OCI-LY3 (cell line): Measurements from ENCODE around the gene QSOX2.

Experiments
- H2AFZ ChIP-seq: fragments of 200-600, 300-600 bp; shearing (Covaris generic); 2 replicates; pipeline ENCODE4 v1.6.0; 2014; ENCODE audit warnings: antibody characterized with exemption, low read depth, low read length
- H3K27ac ChIP-seq: fragments of 200-600, 300-600 bp; sonication (generic); 2 replicates; pipeline ENCODE4 v1.5.1; 2014; ENCODE audit warnings: mild to moderate bottlenecking, low read length, moderate library complexity, mixed read lengths
- H3K27me3 ChIP-seq: fragments of 200-600, 300-600 bp; sonication (generic); 2 replicates; pipeline ENCODE4 v1.6.1; 2014; ENCODE audit warnings: low read depth, low read length, mixed read lengths
- H3K36me3 ChIP-seq: fragments of 200-600, 300-600 bp; sonication (generic); replicated peaks from 2 replicates; pipeline ENCODE3; 2014; ENCODE audit warnings: low read depth, low read length, mixed read lengths
- H3K4me1 ChIP-seq: fragments of 300-600, 200-600 bp; sonication (generic); 2 replicates; pipeline ENCODE4 v1.6.1; 2014; ENCODE audit warnings: low read length, mixed read lengths
- H3K4me2 ChIP-seq: fragments of 200-600, 300-600 bp; sonication (generic); 2 replicates; pipeline ENCODE4 v1.6.1; 2014; ENCODE audit warnings: low read length, mixed read lengths
- H3K4me3 ChIP-seq: fragments of 300-600, 200-600 bp; sonication (generic); 2 replicates; pipeline ENCODE4 v1.5.1; 2014; ENCODE audit warnings: antibody characterized with exemption, mild to moderate bottlenecking, low read length, moderate library complexity
- H3K79me2 ChIP-seq: fragments of 300-600, 200-600 bp; shearing (Covaris generic); 2 replicates; pipeline ENCODE4 v1.6.1; 2014; ENCODE audit warnings: mild to moderate bottlenecking, low read length, mixed read lengths
- H3K9ac ChIP-seq: fragments of 300-600, 200-600 bp; shearing (Covaris generic); 2 replicates; pipeline ENCODE4 v1.6.0; 2014; ENCODE audit warnings: mild to moderate bottlenecking, low read length, moderate library complexity
- H3K9me3 ChIP-seq: fragments of 200-600, 300-600 bp; shearing (Covaris generic); 2 replicates; pipeline ENCODE4 v1.6.1; 2014; ENCODE audit warnings: low read length, mixed read lengths; ENCODE audit not compliant: insufficient read depth
- H4K20me1 ChIP-seq: fragments of 200-600, 300-600 bp; sonication (generic); 2 replicates; pipeline ENCODE4 v1.6.1; 2016; ENCODE audit warnings: low read length, mixed read lengths; ENCODE audit not compliant: insufficient read depth
- CTCF ChIP-seq: fragments of 200-600, 300-600 bp; sonication (generic); IDR thresholded peaks from 2 replicates; pipeline ENCODE4 v1.5.1; 2014; ENCODE audit warnings: antibody characterized with exemption, low read length, low read depth
- EZH2phosphoT487 ChIP-seq: fragments of 200-600 bp; shearing (Covaris generic); IDR thresholded peaks from 2 replicates; pipeline ENCODE4 v1.6.1; 2018; ENCODE audit warnings: antibody characterized with exemption, mixed run types, low read depth

Gene QSOX2

DNA sequence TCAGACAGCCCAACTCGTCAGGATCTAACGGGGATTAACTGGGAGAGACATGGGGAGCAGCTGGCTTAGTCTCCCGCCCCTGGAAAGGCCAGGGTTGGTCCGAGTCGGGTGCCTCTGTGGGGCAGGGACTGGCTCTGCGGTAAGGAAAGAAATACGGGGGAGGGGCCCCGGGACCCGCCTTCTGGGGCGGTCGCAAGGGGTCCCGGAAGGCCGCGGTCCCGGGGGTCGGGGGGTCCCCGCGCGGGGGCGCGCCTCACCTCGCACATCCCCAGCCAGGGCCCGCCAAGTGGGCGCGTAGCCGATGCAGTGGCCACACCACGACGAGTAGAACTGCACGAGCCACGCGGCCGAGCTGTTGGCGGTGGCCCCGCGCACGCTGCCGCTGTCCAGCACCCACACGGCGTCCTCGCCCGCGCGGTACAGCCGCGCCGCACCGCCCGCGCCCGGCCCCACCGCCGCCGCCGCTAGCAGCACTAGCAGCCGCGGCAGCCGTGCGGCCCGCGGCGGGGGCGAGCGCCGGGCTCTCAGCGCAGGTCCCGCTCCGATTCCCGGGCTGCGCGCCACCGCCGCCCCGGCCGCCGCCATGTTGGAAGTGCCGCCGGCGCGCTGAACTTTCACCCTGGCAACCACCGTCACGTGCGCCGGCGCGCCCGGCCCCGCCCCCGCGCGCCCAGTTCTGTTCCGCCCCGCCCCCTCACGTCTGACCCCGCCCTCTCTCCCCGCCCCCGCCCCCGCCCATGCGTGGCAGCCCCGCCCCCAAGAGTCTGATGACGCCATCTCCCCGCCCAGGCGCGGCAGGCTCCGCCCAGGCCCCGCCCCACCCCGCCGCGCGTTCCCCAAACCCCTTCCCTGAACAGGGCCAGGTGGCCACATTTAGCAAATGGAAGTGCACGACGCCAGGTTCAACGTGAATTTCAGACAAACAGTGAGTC, at the start of gene QSOX2:
QSOX2 (minus strand) TSS at position 594 of the 932 bp plus-strand sequence; CDS start at position 585, 9 bp downstream.
- no peak for TF ChIP-seq CTCF
- no peak for TF ChIP-seq EZH2phosphoT487
- H3K36me3 ChIP-seq, result no peaks in the 10 kb centered on the region
- no peaks in the 10 kb centered on the region for H3K9me3 ChIP-seq
- peaks cover 50% of the 10 kb centered on the region for H3K79me2 ChIP-seq
- H2AFZ ChIP-seq, result peak within 1 kb of the TSS; percentile 90; the same call in 1 of the 2 replicates
- H3K4me1 ChIP-seq, result peaks cover 25% of the 10 kb centered on the region
- H4K20me1 ChIP-seq, result peaks cover 36% of the 10 kb centered on the region
- peak within 1 kb of the TSS; percentile 38 for H3K27ac ChIP-seq
- H3K9ac ChIP-seq, result peak within 1 kb of the TSS; percentile 77
- peak within 1 kb of the TSS; percentile 100 for H3K4me2 ChIP-seq
- H3K4me3 ChIP-seq, result peak within 1 kb of the TSS; percentile 90
- no peaks in the 10 kb centered on the region for H3K27me3 ChIP-seq

- Histone ChIP-seq H3K27me3 (peaks cover 3% of the 10 kb centered on the region; the same call in 1 of the 2 replicates), H3K9ac (no peak overlapping the region), H4K20me1 (no peaks in the 10 kb centered on the region), H3K36me3 (no peaks in the 10 kb centered on the region), H3K4me1 (peaks cover 8% of the 10 kb centered on the region), H3K4me2 (no peak overlapping the region), H3K79me2 (no peaks in the 10 kb centered on the region), H3K27ac (no peak overlapping the region), H3K9me3 (no peaks in the 10 kb centered on the region), H3K4me3 (no peak overlapping the region), H2AFZ (no peak overlapping the region)
- no peak for TF ChIP-seq CTCF
- TF ChIP-seq EZH2phosphoT487, result no peak
Measured at GRCh38 chr9:136295055-136295454, 49.4 kb upstream of the QSOX2 start.

- no peaks in the 10 kb centered on the region for H3K79me2 ChIP-seq
- H4K20me1 ChIP-seq, result no peaks in the 10 kb centered on the region
- H3K27me3 ChIP-seq, result peaks cover 3% of the 10 kb centered on the region; the same call in 1 of the 2 replicates
- H3K4me3 ChIP-seq, result no peak overlapping the region
- no peaks in the 10 kb centered on the region for H3K9me3 ChIP-seq
- H3K9ac ChIP-seq, result no peak overlapping the region
- H3K4me2 ChIP-seq, result no peak overlapping the region
- TF ChIP-seq EZH2phosphoT487, result no peak
- TF ChIP-seq CTCF, result no peak
- H3K36me3 ChIP-seq, result no peaks in the 10 kb centered on the region
- H3K4me1 ChIP-seq, result peaks cover 8% of the 10 kb centered on the region
- no peak overlapping the region for H3K27ac ChIP-seq
- H2AFZ ChIP-seq, result no peak overlapping the region
Measured at GRCh38 chr9:136294437-136294836, 48.8 kb upstream of the QSOX2 start.

DNA sequence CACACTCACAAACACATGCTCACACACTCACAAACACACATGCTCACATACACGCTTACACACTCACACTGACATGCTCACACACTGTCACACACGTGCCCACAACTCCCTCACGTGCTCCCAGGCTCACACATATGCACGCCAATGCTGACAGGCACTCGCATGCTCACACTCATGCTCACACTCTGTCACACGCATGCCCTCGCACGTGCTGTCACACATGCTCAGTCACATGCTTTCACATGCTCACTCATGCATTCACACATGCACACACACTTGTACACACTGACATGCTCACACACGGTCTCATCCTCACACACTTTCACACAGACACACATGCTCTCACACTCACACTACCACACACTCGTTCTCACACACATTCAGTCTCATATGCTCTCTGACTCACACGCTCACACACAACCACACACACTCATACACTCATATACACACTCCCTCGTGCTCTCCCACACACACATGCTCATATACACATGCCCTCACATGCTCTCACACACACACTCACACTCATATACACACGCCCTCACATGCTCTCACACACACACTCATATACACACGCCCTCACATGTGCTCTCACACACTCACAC, 48.0 kb upstream of the QSOX2 start:
- Histone ChIP-seq H3K4me3 (no peak overlapping the region), H3K9ac (no peak overlapping the region), H3K4me2 (no peak overlapping the region), H3K36me3 (no peaks in the 10 kb centered on the region), H3K79me2 (no peaks in the 10 kb centered on the region), H3K9me3 (no peaks in the 10 kb centered on the region), H3K27me3 (peaks cover 3% of the 10 kb centered on the region; the same call in 1 of the 2 replicates), H3K4me1 (peaks cover 13% of the 10 kb centered on the region), H3K27ac (no peak overlapping the region), H4K20me1 (no peaks in the 10 kb centered on the region), H2AFZ (no peak overlapping the region)
- TF ChIP-seq CTCF (no peak), EZH2phosphoT487 (no peak)
